GM12878 (cell line): ENCODE data around the gene SLC12A2. TPM values are rescaled to one million over a fixed set of nuclear protein-coding genes. Genes with fewer than 3 reads are reported as not detected.

Experiments
- ATAC-seq: fragments of 200-7000 bp; cut with Tn5 transposase; 3 replicates; pipeline ENCODE4 v1.9.1; 2020; ENCODE audit warnings: mild to moderate bottlenecking, moderate library complexity
- BruUV-seq: library from RNA; stranded (reverse); fragments of 400-500 nt; replicated peaks from 2 replicates; lab custom pipeline; 2021; lab: Mats Ljungman, UMichigan
- CTCF ChIA-PET: fragments of 300-600 bp; sonication (Branson Sonifier 250); formaldehyde crosslinking; extraction: SDS; loops from one replicate; lab custom pipeline; 2021; ENCODE audit warnings: inconsistent platforms; lab: Yijun Ruan, JAX
- POLR2A ChIA-PET: fragments of 350-600 bp; formaldehyde crosslinking; extraction: SDS; loops from one replicate; lab custom pipeline; 2021; ENCODE audit warnings: inconsistent platforms; lab: Charles Lee
- RAD21 ChIA-PET: fragments of 300-600 bp; sonication (Branson Sonifier 250); formaldehyde crosslinking; loops from one replicate; lab custom pipeline; 2023; ENCODE audit warnings: antibody characterized with exemption; ENCODE audit not compliant: unreplicated experiment; lab: Charles Lee
- SMC1A ChIA-PET: fragments of 300-600 bp; sonication (Branson Sonifier 250); formaldehyde crosslinking; loops from one replicate; lab custom pipeline; 2023; ENCODE audit not compliant: unreplicated experiment, uncharacterized antibody; lab: Charles Lee
- DNase-seq: peaks from one replicate; pipeline ENCODE4 v3.0.0-alpha.2; 2011; ENCODE audit warnings: low read depth, low spot score
- FAIRE-seq: peaks from 3 replicates; lab custom pipeline; 2011; peaks lifted over from hg19 to GRCh38; lab: Jason Lieb, UNC
- H2AFZ ChIP-seq: 2 replicates; pipeline ENCODE4 v1.6.0; 2011; ENCODE audit warnings: low read depth, low read length, control low read depth; ENCODE audit not compliant: control insufficient read depth
- H3K27ac ChIP-seq: 2 replicates; pipeline ENCODE4 v1.5.1; 2011; ENCODE audit warnings: control low read depth; ENCODE audit not compliant: control insufficient read depth, insufficient read depth
- H3K27me3 ChIP-seq, 2 experiments: replicated peaks in 1 of 2; 2 replicates each; pipeline versions ENCODE4 v1.6.0 to v1.6.1; 2011; ENCODE audit warnings: low read length in 1 of 2; ENCODE audit not compliant: control insufficient read depth in 2 of 2, insufficient read depth in 2 of 2
- H3K36me3 ChIP-seq, 2 experiments: 2 replicates each; pipeline ENCODE4 v1.5.1; 2011; ENCODE audit warnings: low read length in 1 of 2; ENCODE audit not compliant: control insufficient read depth in 2 of 2, insufficient read depth in 2 of 2
- H3K4me1 ChIP-seq: 2 replicates; pipeline ENCODE4 v1.6.1; 2011; ENCODE audit warnings: mild to moderate bottlenecking, low read length, moderate library complexity, mixed read lengths; ENCODE audit not compliant: control insufficient read depth, insufficient read depth
- H3K4me2 ChIP-seq: 2 replicates; pipeline ENCODE4 v1.6.0; 2011; ENCODE audit warnings: control low read depth; ENCODE audit not compliant: control insufficient read depth, insufficient read depth
- H3K4me3 ChIP-seq: fragments of 200-600 bp; sonication (generic); 2 replicates; pipeline ENCODE4 v1.5.1; 2016
- H3K79me2 ChIP-seq: 2 replicates; pipeline ENCODE4 v1.6.0; 2011; ENCODE audit warnings: low read length; ENCODE audit not compliant: control insufficient read depth, insufficient read depth
- H3K9ac ChIP-seq: 2 replicates; pipeline ENCODE4 v1.8.0; 2011; ENCODE audit warnings: low read length, control low read depth, mixed read lengths; ENCODE audit not compliant: control insufficient read depth, insufficient read depth
- H3K9me3 ChIP-seq: replicated peaks from 3 replicates; pipeline ENCODE4 v1.5.1; 2011; ENCODE audit warnings: mild to moderate bottlenecking, low read length; ENCODE audit not compliant: control insufficient read depth, insufficient read depth
- H4K20me1 ChIP-seq: 2 replicates; pipeline ENCODE4 v1.6.0; 2011; ENCODE audit not compliant: control insufficient read depth, insufficient read depth
- FOXK2 ChIP-seq: fragments of 450-650 bp; IDR thresholded peaks from 2 replicates; pipeline ENCODE4 v1.6.1; 2017; ENCODE audit warnings: mild to moderate bottlenecking, moderate library complexity
- KLF5 ChIP-seq: fragments of 450-650 bp; IDR thresholded peaks from 2 replicates; pipeline ENCODE4 v1.6.1; 2014; ENCODE audit warnings: mild to moderate bottlenecking; ENCODE audit not compliant: partially characterized antibody
- NR2C2 ChIP-seq: IDR thresholded peaks from 2 replicates; pipeline ENCODE4 v1.6.1; 2011; ENCODE audit warnings: borderline replicate concordance, low read depth; ENCODE audit not compliant: control insufficient read depth, insufficient read length
- WGBS: methylation state at CpG from one replicate; pipeline ENCODE4 v1.1.6; 2016; ENCODE audit warnings: low lambda C conversion rate; ENCODE audit not compliant: insufficient replicate concordance, insufficient coverage; ENCODE audit errors: missing lambda C conversion rate; 5-methylcytosine and 5-hydroxymethylcytosine counted together
- in situ Hi-C: fragments of 300-500 bp; cut with MboI; formaldehyde crosslinking; loops from 9 replicates; pipeline ENCODE4 v1.14.3; 2018; ENCODE audit warnings: mixed read lengths
- intact Hi-C: fragments of 100-400 bp; cut with micrococcal nuclease; formaldehyde crosslinking; loops from one replicate; pipeline ENCODE4 v1.14.2; 2022; ENCODE audit not compliant: unreplicated experiment
- polyA plus RNA-seq, 11 experiments: library from polyadenylated mRNA; depleted of rRNA in 4 of 11; unstranded in 6 of 11; stranded (reverse) in 5 of 11; fragments of >200 nt; fragmentation: Nextera tagmentation in 4 of 11; fragmentation: Illumina TruSeq in 1 of 11; extraction: Ambion mirVana in 4 of 11; extraction: Trizol in 1 of 11; gene quantifications; 1 replicate in 1 of 11; 2 replicates in 10 of 11; pipeline versions ENCODE4 v1.2.1 to v1.2.3, GENCODE V29; 2011 to 2016; ENCODE audit warnings: inconsistent platforms in 2 of 11, missing spikeins in 2 of 11, low read depth in 1 of 11
- total RNA-seq, 4 experiments: library from RNA; depleted of rRNA in 3 of 4; stranded (reverse); fragments of >200 nt in 3 of 4; fragmentation: Illumina TruSeq in 1 of 4; extraction: Trizol in 1 of 4; gene quantifications; 2 replicates each; pipeline versions ENCODE4 v1.2.1 to v1.2.3, GENCODE V29; 2013 to 2021
- TF ChIP-seq, protein P1 (sequence below): fragments of 450-650 bp; IDR thresholded peaks from 2 replicates; pipeline ENCODE4 v1.6.1; 2017; ENCODE audit warnings: mild to moderate bottlenecking
- TF ChIP-seq, protein P2 (sequence below): fragments of 450-650 bp; IDR thresholded peaks from 2 replicates; pipeline ENCODE4 v1.6.1; 2017; ENCODE audit warnings: mild to moderate bottlenecking, moderate library complexity

Gene SLC12A2
- total and polyA plus RNA-seq, 10 of the 15 experiments (the other 5 are each of a cell fraction or from before 2014, with no cell fraction given): 5.1 to 21.8 (median 10.5) TPM

GRCh38 chr5:128077526-128077925 lies 6.0 kb upstream of the SLC12A2 start:
- no peak overlapping the region for H2AFZ ChIP-seq
- H3K36me3 ChIP-seq: peaks cover 0 to 4% of the 10 kb centered on the region in 2 experiments; a peak in 1 of 4 replicates
- ChIA-PET CTCF (interaction anchor here (0.6 to 2.0 kb wide), 11 partner anchors 10 to 514 kb away, joined by 3 to 14 read pairs (median 3); no protein-coding TSS in a partner anchor), POLR2A (interaction anchor here (0.5 to 4.2 kb wide), 12 partner anchors 9 to 1631 kb away, joined by 3 to 25 read pairs (median 3); no protein-coding TSS in a partner anchor), SMC1A (interaction anchor here (0.7 to 4.2 kb wide), 20 partner anchors 9 to 514 kb away, joined by 3 to 17 read pairs (median 4); no protein-coding TSS in a partner anchor), RAD21 (interaction anchor here (0.7 to 1.8 kb wide), 13 partner anchors 8 to 514 kb away, joined by 3 to 8 read pairs (median 4); no protein-coding TSS in a partner anchor)
- H3K27ac ChIP-seq: no peak overlapping the region; the same call in 1 of the 2 replicates
- peaks cover 66% of the 10 kb centered on the region for H3K79me2 ChIP-seq
- no peaks in the 10 kb centered on the region for H4K20me1 ChIP-seq
- in situ Hi-C loops (loop anchor here (25.0 kb wide), 1 partner anchor 1315 kb away; no protein-coding TSS in a partner anchor), intact Hi-C loops (no loop called here)
- WGBS: 100% methylated on average over 2 of the region's 2 CpGs
- H3K4me3 ChIP-seq: no peak overlapping the region
- FAIRE-seq (no peak), ATAC-seq (no peak), DNase-seq (no peak)
- no peaks in the 10 kb centered on the region for H3K27me3 ChIP-seq
- BruUV-seq: no TSS peak
- peaks cover 5% of the 10 kb centered on the region for H3K4me1 ChIP-seq
- peaks cover 2% of the 10 kb centered on the region; the same call in 2 of the 3 replicates for H3K9me3 ChIP-seq
- TF ChIP-seq, protein P1, sequence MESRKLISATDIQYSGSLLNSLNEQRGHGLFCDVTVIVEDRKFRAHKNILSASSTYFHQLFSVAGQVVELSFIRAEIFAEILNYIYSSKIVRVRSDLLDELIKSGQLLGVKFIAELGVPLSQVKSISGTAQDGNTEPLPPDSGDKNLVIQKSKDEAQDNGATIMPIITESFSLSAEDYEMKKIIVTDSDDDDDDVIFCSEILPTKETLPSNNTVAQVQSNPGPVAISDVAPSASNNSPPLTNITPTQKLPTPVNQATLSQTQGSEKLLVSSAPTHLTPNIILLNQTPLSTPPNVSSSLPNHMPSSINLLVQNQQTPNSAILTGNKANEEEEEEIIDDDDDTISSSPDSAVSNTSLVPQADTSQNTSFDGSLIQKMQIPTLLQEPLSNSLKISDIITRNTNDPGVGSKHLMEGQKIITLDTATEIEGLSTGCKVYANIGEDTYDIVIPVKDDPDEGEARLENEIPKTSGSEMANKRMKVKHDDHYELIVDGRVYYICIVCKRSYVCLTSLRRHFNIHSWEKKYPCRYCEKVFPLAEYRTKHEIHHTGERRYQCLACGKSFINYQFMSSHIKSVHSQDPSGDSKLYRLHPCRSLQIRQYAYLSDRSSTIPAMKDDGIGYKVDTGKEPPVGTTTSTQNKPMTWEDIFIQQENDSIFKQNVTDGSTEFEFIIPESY: no peak
- TF ChIP-seq FOXK2 (no peak), NR2C2 (no peak), KLF5 (no peak)
- TF ChIP-seq, protein P2, sequence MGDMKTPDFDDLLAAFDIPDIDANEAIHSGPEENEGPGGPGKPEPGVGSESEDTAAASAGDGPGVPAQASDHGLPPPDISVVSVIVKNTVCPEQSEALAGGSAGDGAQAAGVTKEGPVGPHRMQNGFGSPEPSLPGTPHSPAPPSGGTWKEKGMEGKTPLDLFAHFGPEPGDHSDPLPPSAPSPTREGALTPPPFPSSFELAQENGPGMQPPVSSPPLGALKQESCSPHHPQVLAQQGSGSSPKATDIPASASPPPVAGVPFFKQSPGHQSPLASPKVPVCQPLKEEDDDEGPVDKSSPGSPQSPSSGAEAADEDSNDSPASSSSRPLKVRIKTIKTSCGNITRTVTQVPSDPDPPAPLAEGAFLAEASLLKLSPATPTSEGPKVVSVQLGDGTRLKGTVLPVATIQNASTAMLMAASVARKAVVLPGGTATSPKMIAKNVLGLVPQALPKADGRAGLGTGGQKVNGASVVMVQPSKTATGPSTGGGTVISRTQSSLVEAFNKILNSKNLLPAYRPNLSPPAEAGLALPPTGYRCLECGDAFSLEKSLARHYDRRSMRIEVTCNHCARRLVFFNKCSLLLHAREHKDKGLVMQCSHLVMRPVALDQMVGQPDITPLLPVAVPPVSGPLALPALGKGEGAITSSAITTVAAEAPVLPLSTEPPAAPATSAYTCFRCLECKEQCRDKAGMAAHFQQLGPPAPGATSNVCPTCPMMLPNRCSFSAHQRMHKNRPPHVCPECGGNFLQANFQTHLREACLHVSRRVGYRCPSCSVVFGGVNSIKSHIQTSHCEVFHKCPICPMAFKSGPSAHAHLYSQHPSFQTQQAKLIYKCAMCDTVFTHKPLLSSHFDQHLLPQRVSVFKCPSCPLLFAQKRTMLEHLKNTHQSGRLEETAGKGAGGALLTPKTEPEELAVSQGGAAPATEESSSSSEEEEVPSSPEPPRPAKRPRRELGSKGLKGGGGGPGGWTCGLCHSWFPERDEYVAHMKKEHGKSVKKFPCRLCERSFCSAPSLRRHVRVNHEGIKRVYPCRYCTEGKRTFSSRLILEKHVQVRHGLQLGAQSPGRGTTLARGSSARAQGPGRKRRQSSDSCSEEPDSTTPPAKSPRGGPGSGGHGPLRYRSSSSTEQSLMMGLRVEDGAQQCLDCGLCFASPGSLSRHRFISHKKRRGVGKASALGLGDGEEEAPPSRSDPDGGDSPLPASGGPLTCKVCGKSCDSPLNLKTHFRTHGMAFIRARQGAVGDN: no peak
- H3K9ac ChIP-seq: no peak overlapping the region; the same call in 1 of the 2 replicates
- peak overlapping the region; percentile 59 for H3K4me2 ChIP-seq
